DMS53 (cell line): ENCODE data around the gene EFNA1.

Experiments used
- DNase-seq: peaks from one replicate; lab custom pipeline; 2025; lab: John Stamatoyannopoulos, UW

The EFNA1 gene

DNA sequence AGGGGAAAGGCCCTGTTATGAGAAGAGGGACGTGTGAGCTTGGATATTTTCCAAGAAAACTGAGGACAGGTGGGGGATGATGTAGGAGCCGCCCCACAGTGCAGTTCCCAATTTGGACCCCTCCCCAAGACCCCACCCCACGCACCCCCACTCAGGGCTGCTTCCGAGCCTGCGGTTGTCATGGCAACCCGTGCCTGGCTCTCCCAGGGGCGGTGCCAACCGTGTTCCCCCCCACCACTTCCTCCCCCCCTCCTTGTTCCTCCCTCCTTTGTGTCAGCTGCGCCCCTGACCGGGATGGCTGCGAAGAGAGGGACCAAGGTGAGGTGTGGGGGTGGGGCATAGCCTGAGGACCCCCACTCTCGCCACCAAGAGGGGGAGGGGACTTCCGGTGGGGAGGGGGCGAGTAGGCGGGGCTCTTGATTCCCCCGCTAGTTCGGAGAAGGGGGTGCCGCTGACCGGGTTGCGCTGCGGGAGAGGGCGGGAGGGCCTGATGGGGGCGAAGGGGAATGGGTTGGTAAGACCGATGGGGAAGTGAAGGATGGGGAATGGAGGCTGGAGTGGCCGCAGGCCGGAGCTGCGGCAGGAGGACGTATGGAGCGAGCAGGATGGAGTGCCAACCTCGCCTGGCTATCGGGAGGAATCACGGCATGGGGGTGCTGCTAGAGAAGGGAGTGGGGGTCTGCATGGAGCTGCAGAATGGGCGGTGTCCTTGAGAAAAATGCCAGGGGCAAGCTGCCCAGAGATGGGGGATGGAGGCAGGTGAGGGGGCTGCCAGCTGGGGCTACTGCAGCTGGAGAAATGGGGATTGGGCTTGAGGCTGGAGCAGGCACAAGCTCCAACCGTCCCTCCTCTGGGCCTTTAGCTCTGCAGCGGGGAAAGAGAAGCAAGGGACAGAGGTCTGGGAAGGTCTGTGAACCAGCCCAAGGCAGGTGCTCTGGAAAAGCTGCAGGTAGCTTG lies 46.9 kb downstream of the EFNA1 start:
- peak; percentile 89 for DNase-seq

DNA sequence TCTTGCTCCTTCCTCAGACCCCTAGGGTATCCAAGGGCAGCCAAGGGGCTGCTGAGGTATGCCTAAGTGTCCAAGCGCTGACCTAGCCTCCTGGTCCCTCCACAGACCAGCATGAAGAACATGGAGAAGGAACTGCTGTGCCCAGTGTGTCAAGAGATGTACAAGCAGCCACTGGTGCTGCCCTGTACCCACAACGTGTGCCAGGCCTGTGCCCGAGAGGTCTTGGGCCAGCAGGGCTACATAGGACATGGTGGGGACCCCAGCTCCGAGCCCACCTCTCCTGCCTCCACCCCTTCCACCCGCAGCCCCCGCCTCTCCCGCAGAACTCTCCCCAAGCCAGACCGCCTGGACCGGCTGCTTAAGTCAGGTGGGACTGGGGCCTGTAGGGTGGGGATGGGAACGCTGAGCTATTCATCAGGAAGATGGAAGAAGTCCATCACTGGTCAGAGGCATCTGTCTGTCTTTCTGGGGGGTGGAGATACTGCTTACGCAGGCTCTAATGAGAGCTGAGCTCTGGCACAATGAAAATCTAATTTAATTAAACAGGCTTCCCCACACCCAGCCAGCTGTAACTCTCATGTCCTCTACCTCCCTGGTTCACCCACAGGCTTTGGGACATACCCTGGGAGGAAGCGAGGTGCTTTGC lies 47.7 kb downstream of the EFNA1 start:
- DNase-seq: peak; percentile 74

DNA sequence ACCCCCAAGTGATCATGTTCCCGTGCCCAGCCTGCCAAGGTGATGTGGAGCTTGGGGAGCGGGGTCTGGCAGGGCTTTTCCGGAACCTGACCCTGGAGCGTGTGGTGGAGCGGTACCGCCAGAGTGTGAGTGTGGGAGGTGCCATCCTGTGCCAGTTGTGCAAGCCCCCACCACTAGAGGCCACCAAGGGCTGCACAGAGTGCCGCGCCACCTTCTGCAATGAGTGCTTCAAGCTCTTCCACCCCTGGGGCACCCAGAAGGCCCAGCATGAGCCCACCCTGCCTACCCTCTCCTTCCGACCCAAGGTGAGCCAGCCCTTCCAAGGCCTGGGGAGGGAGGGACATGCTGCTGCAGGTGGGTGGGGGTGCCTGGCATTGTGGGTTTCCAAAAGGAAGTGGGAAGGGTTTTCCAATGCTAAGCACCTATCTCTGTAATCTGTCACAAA lies 48.3 kb downstream of the EFNA1 start:
- DNase-seq: peak; percentile 92

DNA sequence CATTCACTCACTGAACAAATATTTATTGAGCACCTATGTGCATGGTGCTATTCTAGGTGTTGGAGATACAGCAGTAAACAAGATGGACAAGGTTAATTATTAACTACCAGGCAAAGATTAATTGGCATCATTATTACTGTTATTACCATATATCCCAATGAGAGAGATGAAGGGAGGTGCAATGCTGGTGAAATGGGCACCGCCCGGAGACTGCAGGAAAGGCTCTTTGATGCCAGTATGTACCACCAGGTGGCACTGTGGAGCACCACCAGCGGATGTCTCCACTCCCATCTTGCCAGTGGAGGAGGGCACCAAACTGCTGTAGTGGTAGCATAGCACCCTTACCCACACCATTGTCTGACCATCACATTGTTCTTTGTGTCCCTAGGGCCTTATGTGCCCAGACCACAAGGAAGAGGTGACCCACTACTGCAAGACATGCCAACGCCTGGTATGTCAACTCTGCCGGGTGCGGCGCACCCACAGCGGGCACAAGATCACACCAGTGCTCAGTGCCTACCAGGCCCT lies 48.9 kb downstream of the EFNA1 start:
- DNase-seq: peak; percentile 98

DNA sequence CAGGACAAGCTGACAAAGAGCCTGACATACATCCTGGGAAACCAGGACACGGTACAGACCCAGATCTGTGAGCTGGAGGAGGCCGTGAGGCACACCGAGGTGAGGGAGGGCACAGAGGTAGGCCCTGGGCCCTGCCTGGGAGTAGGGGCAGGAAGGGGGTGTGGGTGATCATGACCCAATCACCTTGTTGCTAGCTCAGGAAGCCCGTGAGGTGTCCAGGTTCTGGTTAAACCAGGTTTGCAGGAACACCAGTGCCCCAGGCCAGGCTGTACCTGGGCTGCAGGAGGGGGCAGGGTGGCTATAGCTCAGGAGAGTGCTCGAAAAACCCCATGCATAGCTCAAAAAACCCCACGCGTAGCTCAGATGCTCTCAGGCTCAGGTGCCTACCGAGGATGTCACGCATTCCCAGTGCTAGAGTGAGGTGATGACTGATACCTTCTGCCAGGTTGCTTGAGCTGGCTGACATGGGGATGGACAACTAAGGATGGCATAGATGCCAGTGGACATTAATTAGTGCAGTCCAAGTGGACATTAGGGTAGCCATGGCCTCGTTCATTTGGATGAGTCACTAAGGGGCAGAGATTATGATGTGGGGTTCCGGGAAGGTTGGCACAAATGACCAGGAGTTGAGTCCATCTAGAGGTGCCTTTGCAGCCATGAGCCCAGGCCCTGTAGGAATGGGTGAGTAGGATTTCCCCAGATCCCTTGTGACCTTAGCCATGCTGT lies 49.7 kb downstream of the EFNA1 start:
- DNase-seq: no peak

DNA sequence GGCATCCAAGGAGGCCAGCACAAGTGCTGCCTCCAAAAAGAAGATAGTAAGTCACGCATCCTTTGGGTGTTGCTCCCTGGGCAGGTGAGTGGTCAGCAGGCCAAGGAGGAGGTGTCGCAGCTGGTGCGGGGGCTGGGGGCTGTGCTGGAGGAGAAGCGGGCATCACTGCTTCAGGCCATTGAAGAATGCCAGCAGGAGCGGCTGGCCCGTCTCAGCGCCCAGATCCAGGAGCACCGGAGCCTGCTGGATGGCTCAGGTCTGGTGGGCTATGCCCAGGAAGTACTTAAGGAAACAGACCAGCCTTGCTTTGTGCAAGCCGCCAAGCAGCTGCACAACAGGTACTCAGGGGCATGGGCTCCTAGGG lies 50.2 kb downstream of the EFNA1 start:
- DNase-seq: no peak

DNA sequence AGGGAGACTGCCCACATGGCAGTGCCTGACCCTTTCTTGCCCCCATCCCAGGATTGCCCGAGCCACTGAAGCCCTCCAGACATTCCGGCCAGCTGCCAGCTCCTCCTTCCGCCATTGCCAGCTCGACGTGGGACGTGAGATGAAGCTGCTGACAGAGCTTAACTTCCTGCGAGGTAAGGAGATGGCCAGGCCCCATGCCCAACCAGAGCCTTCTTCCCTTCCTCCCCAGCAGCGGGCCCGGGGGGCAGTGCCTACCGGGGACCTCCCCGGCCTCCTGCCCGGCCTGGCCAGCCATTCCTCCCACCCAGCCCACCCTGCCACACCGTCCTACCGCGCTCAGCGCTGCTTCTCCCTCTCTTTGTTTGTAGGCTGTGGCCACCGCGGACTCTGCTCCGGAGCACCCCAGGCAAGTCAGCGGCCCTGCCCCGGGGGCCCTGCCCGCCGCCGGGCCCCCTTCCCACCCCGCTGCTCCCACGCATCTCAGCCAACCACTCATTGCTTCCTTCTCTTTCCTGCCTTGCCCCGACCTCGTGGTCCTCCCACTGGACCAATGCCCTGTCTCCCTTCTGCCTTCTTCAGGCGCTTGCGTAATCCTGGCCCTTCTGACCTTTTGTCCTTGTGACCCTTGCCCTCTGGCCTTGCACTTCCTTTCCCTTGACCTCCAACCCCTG lies 50.9 kb downstream of the EFNA1 start:
- DNase-seq: no peak

DNA sequence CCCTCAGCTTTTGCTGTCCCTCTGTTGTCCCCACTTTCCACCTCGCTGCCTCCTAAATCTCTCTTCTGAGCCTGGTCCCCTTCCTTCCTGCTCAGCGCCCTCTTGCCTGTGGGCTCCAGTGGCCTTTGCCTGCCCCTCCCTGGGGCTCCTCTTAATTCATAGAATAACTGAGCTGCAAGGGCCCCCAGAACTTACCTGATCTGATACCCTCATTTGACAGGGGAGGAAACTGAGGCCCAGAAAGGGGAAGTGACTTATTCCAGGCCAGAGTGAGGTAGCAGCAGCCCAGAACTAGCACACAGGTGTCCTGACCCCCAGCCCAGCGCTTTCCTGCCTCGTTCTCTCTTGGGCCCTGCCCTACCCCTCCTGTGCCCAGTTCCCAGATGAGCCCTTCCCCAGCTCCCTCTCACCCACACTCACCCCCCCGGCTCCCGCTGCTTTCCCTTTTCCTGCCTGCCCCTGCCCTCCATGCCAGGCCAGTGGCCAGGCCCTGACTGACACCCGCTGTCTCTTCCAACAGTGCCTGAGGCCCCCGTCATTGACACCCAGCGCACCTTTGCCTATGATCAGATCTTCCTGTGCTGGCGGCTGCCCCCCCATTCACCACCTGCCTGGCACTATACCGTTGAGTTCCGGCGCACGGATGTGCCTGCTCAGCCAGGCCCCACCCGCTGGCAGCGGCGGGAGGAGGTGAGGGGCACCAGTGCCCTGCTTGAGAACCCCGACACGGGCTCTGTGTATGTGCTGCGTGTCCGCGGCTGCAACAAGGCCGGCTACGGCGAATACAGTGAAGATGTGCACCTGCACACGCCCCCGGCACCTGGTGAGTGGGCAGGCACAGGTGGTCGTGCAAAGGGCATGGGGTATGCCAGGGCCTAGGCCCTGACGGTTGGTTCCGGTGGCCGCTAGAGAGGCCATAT lies 51.7 kb downstream of the EFNA1 start:
- no peak for DNase-seq

DNA sequence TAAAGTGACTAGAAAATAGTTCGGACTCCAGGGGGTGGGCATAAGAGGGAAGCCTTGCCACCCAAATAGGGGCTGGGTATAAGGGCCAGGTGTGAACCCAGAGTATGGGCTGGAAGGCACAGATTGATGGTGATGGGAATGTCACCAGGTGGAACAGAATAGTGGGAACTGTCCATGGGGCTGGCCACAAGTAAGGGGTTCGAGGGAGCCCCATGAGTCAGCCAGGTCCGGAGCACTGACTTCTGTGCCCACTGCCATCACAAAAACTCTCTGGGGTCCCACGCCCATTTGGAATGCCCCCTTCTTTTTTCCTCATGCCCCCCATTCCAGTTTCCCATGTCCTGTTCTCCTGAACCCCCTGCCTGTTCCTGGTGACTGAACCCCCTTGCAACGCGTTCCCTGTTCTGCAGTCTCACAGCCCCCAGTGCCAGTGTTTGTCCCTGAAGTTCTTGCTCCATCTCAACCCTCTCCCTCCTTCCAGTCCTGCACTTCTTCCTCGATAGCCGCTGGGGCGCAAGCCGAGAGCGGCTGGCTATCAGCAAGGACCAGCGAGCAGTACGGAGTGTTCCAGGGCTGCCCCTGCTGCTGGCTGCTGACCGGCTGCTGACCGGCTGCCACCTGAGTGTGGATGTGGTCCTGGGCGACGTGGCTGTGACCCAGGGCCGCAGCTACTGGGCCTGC lies 53.8 kb downstream of the EFNA1 start:
- no peak for DNase-seq

DNA sequence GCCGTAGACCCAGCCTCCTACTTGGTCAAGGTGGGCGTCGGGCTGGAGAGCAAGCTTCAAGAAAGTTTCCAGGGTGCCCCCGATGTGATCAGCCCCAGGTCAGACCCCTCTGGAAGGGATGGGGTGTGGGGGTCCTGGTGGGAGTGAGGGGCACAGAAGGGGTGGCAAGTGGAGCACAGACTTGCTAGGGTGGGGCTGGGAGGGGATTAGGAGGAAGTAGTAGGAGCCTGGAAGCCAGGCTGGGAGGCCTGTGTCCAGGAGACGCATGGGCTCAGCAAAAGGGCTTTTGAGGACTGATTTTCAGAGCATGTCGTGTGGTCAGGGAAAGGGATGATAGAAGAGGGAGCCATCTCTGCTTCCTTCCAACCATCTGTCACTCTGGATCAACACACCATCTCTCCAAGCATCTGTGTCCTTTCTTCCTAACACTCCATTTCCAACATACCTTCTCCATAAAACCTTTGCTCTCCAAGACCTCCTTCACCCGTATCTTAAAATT lies 54.4 kb downstream of the EFNA1 start:
- no peak for DNase-seq

DNA sequence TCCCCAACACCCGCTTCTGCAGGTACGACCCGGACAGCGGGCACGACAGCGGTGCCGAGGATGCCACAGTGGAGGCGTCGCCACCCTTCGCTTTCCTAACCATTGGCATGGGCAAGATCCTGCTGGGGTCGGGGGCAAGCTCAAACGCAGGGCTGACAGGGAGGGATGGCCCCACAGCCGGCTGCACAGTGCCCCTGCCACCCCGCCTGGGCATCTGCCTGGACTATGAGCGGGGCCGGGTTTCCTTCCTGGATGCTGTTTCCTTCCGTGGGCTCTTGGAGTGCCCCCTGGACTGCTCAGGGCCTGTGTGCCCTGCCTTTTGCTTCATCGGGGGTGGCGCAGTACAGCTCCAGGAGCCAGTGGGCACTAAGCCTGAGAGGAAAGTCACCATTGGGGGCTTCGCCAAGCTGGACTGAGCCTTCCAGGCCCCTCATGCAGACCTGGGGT lies 56.1 kb downstream of the EFNA1 start:
- no peak for DNase-seq

DNA sequence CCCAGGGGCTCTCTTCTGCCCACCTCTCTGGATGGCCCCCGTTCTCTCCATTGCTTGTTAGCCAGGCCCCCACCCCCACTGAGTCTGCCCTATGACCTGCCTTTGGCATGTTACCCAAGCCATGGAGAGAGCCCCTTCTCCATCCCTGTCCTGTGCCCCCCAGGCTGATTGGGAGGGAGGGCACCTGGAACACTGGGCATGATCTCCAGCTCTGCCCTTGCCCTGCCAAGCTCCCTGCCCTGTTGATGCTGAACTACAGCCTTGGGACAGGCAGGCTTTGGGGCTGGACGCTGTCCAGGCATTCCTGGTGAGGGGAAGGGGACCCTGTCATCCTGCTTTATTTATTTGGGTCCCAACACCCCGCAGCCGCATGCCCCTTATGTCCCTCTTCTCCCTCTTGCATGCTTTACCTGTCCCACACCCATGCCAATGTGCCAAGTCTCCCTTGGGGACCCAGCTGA lies 56.7 kb downstream of the EFNA1 start:
- no peak for DNase-seq
